ENCODE measurements around the gene SHROOM3. TPM values are rescaled to one million over a fixed set of nuclear protein-coding genes. Genes with fewer than 3 reads are reported as not detected.

The SHROOM3 gene
- polyA plus RNA-seq, 1 donor from 2014 or later: 2.7 TPM

GRCh38 chr4:76420188-76420761, 14.8 kb upstream of the SHROOM3 start:
- no peaks in the 10 kb centered on the region for H3K9me3 ChIP-seq (ENCODE audit: low read length)
- no peak overlapping the region for H3K9ac ChIP-seq (ENCODE audit: low read length)
- H3K4me3 ChIP-seq (ENCODE audit: low read length): no peak overlapping the region
- H4K20me1 ChIP-seq (ENCODE audit: insufficient read depth): no peaks in the 10 kb centered on the region
- H3K27me3 ChIP-seq (ENCODE audit: insufficient read depth, low read depth, low read length): no peaks in the 10 kb centered on the region
- H3K79me2 ChIP-seq (replicated peaks; ENCODE audit: insufficient read depth, low read length): no peaks in the 10 kb centered on the region
- TF ChIP-seq TAF1 (IDR thresholded peaks at IDR 0.05; ENCODE audit: low read depth) (no peak), EP300 (conservative IDR thresholded peaks at IDR 0.05; ENCODE audit: poor library complexity, severe bottlenecking) (no peak), EZH2 (IDR thresholded peaks at IDR 0.05; ENCODE audit: borderline replicate concordance, insufficient read depth, low read length, poor library complexity, severe bottlenecking) (no peak), SMC3 (conservative IDR thresholded peaks at IDR 0.05; ENCODE audit: poor library complexity) (no peak), MXI1 (conservative IDR thresholded peaks at IDR 0.05; ENCODE audit: poor library complexity, severe bottlenecking) (no peak), CTCF (IDR thresholded peaks at IDR 0.05; ENCODE audit: poor library complexity, severe bottlenecking) (no peak), RAD21 (conservative IDR thresholded peaks at IDR 0.05) (no peak), POLR2AphosphoS5 (IDR thresholded peaks at IDR 0.05) (no peak), REST (IDR thresholded peaks at IDR 0.05; ENCODE audit: borderline replicate concordance) (no peak)
- H3K36me3 ChIP-seq (ENCODE audit: insufficient read depth, low read length): no peaks in the 10 kb centered on the region
- H3K27ac ChIP-seq (ENCODE audit: low read length): no peak overlapping the region
- no peak overlapping the region for H3K4me2 ChIP-seq (ENCODE audit: low read length)
- no peaks in the 10 kb centered on the region for H3F3A ChIP-seq (ENCODE audit: insufficient read depth, low read length, poor library complexity, severe bottlenecking)
- H2AFZ ChIP-seq (ENCODE audit: low read depth, low read length): no peak overlapping the region
- H3K9me2 ChIP-seq (ENCODE audit: insufficient read depth, low read length): no peaks in the 10 kb centered on the region

GRCh38 chr4:76420762-76421581, 14.1 kb upstream of the SHROOM3 start, which contains the start of gene CCDC158:
TSS of gene CCDC158 (minus strand) at chr4:76421141. CDS start at chr4:76403207, 17,934 bp downstream.
- Histone ChIP-seq H3K4me2 (ENCODE audit: low read length) (no peak within 1 kb of the TSS), H3K9me3 (ENCODE audit: low read length) (no peaks in the 10 kb centered on the region), H3K9me2 (ENCODE audit: insufficient read depth, low read length) (no peaks in the 10 kb centered on the region), H3K79me2 (replicated peaks; ENCODE audit: insufficient read depth, low read length) (no peaks in the 10 kb centered on the region), H3K4me3 (ENCODE audit: low read length) (no peak within 1 kb of the TSS), H3K9ac (ENCODE audit: low read length) (no peak within 1 kb of the TSS), H4K20me1 (ENCODE audit: insufficient read depth) (no peaks in the 10 kb centered on the region), H2AFZ (ENCODE audit: low read depth, low read length) (no peak within 1 kb of the TSS), H3K27ac (ENCODE audit: low read length) (no peak within 1 kb of the TSS), H3K27me3 (ENCODE audit: insufficient read depth, low read depth, low read length) (no peaks in the 10 kb centered on the region), H3K36me3 (ENCODE audit: insufficient read depth, low read length) (no peaks in the 10 kb centered on the region), H3F3A (ENCODE audit: insufficient read depth, low read length, poor library complexity, severe bottlenecking) (no peaks in the 10 kb centered on the region)
- TF ChIP-seq CTCF (IDR thresholded peaks at IDR 0.05; ENCODE audit: poor library complexity, severe bottlenecking) (no peak), SMC3 (conservative IDR thresholded peaks at IDR 0.05; ENCODE audit: poor library complexity) (no peak), REST (IDR thresholded peaks at IDR 0.05; ENCODE audit: borderline replicate concordance) (no peak), RAD21 (conservative IDR thresholded peaks at IDR 0.05) (no peak), EP300 (conservative IDR thresholded peaks at IDR 0.05; ENCODE audit: poor library complexity, severe bottlenecking) (no peak), EZH2 (IDR thresholded peaks at IDR 0.05; ENCODE audit: borderline replicate concordance, insufficient read depth, low read length, poor library complexity, severe bottlenecking) (no peak), TAF1 (IDR thresholded peaks at IDR 0.05; ENCODE audit: low read depth) (no peak), POLR2AphosphoS5 (IDR thresholded peaks at IDR 0.05) (no peak), MXI1 (conservative IDR thresholded peaks at IDR 0.05; ENCODE audit: poor library complexity, severe bottlenecking) (no peak)

Data from neural cell (in vitro differentiated cells).